MM.1S (cell line): ENCODE measurements around the gene CLEC4M.

Experiments used
- DNase-seq: peaks from one replicate; pipeline ENCODE4 v3.0.0-alpha.2; 2015
- H2AFZ ChIP-seq: fragments of 300-600 bp; sonication (generic); 2 replicates; pipeline ENCODE4 v1.6.0; 2016; ENCODE audit warnings: antibody characterized with exemption, low read length
- H3F3A ChIP-seq: fragments of 300-600 bp; sonication (generic); 2 replicates; pipeline ENCODE4 v1.6.1; 2016; ENCODE audit warnings: mild to moderate bottlenecking, antibody characterized with exemption, low read length, moderate library complexity, mixed read lengths; ENCODE audit not compliant: insufficient read depth
- H3K27ac ChIP-seq: fragments of 300-600 bp; sonication (generic); 2 replicates; pipeline ENCODE4 v1.5.1; 2016; ENCODE audit warnings: mild to moderate bottlenecking, low read length
- H3K27me3 ChIP-seq: fragments of 300-600 bp; sonication (generic); replicated peaks from 2 replicates; pipeline ENCODE4 v1.6.0; 2016; ENCODE audit warnings: low read length; ENCODE audit not compliant: insufficient read depth
- H3K36me3 ChIP-seq: fragments of 300-600 bp; sonication (generic); replicated peaks from 2 replicates; pipeline ENCODE4 v1.6.1; 2016; ENCODE audit warnings: mild to moderate bottlenecking, low read length, mixed read lengths; ENCODE audit not compliant: insufficient read depth
- H3K4me1 ChIP-seq: fragments of 300-600 bp; sonication (generic); 2 replicates; pipeline ENCODE4 v1.6.1; 2016; ENCODE audit warnings: low read length, mixed read lengths
- H3K4me2 ChIP-seq: fragments of 300-600 bp; sonication (generic); 2 replicates; pipeline ENCODE4 v1.6.0; 2016; ENCODE audit warnings: low read depth, low read length
- H3K4me3 ChIP-seq: fragments of 300-600 bp; sonication (generic); 2 replicates; pipeline ENCODE4 v1.5.1; 2016; ENCODE audit warnings: low read length, mixed read lengths
- H3K79me2 ChIP-seq: fragments of 300-600 bp; sonication (generic); 2 replicates; pipeline ENCODE4 v1.6.1; 2016; ENCODE audit warnings: mixed run types, low read length, mixed read lengths
- H3K9ac ChIP-seq: fragments of 300-600 bp; sonication (generic); 2 replicates; pipeline ENCODE4 v1.6.1; 2016; ENCODE audit warnings: low read length, mixed read lengths
- H3K9me2 ChIP-seq: fragments of 300-600 bp; sonication (generic); replicated peaks from 2 replicates; pipeline ENCODE4 v1.6.1; 2016; ENCODE audit warnings: mild to moderate bottlenecking, low read length, mixed read lengths; ENCODE audit not compliant: insufficient read depth
- H3K9me3 ChIP-seq: fragments of 300-600 bp; sonication (generic); replicated peaks from 2 replicates; pipeline ENCODE4 v1.6.1; 2016; ENCODE audit warnings: mild to moderate bottlenecking, low read length, mixed read lengths; ENCODE audit not compliant: insufficient read depth
- H4K20me1 ChIP-seq: fragments of 300-600 bp; sonication (generic); 2 replicates; pipeline ENCODE4 v1.6.1; 2016; ENCODE audit warnings: mild to moderate bottlenecking, low read length, moderate library complexity, mixed read lengths; ENCODE audit not compliant: insufficient read depth
- EZH2 ChIP-seq: fragments of 300-600 bp; sonication (generic); optimal IDR thresholded peaks from 2 replicates; pipeline ENCODE3; 2017; ENCODE audit warnings: low read depth, mild to moderate bottlenecking, antibody characterized with exemption, low read length, mixed read lengths
- EZH2phosphoT487 ChIP-seq: fragments of 300-600 bp; sonication (generic); IDR thresholded peaks from 2 replicates; pipeline ENCODE4 v1.6.1; 2018; ENCODE audit warnings: antibody characterized with exemption, low read length
- TF ChIP-seq, protein P1 (sequence below): fragments of 300-600 bp; sonication (generic); IDR thresholded peaks from 2 replicates; pipeline ENCODE4 v1.5.1; 2016; ENCODE audit warnings: antibody characterized with exemption, low read length, mixed read lengths

Gene CLEC4M

DNA sequence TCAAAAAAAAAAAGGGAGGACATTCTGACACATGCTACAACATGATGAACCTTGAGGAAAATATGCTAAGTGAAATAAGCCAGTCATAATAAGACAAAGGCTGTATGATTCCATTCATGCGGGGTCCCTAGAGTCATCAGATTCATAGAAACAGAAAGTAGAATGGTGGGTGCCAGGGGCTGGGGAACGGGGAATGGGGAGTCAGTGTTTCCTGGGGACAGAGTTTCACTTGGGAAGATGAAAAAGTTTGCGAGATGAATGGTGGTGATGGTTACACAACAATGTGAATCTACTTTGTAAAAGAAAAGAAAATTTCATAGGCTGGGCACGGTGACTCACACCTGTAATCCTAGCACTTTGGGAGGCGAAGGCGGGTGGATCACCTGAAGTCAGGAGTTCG lies 25.0 kb upstream of the CLEC4M start:
- Histone ChIP-seq H2AFZ (no peak overlapping the region), H3K4me2 (no peak overlapping the region), H3K9me3 (no peaks in the 10 kb centered on the region), H3K4me1 (no peaks in the 10 kb centered on the region), H4K20me1 (no peaks in the 10 kb centered on the region), H3K79me2 (no peaks in the 10 kb centered on the region), H3K27me3 (peaks cover 97% of the 10 kb centered on the region), H3K36me3 (no peaks in the 10 kb centered on the region), H3K9me2 (no peaks in the 10 kb centered on the region), H3K27ac (no peak overlapping the region), H3F3A (no peaks in the 10 kb centered on the region), H3K4me3 (no peak overlapping the region), H3K9ac (no peak overlapping the region)
- TF ChIP-seq, protein P1, sequence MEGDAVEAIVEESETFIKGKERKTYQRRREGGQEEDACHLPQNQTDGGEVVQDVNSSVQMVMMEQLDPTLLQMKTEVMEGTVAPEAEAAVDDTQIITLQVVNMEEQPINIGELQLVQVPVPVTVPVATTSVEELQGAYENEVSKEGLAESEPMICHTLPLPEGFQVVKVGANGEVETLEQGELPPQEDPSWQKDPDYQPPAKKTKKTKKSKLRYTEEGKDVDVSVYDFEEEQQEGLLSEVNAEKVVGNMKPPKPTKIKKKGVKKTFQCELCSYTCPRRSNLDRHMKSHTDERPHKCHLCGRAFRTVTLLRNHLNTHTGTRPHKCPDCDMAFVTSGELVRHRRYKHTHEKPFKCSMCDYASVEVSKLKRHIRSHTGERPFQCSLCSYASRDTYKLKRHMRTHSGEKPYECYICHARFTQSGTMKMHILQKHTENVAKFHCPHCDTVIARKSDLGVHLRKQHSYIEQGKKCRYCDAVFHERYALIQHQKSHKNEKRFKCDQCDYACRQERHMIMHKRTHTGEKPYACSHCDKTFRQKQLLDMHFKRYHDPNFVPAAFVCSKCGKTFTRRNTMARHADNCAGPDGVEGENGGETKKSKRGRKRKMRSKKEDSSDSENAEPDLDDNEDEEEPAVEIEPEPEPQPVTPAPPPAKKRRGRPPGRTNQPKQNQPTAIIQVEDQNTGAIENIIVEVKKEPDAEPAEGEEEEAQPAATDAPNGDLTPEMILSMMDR: no peak
- TF ChIP-seq EZH2 (no peak), EZH2phosphoT487 (no peak)
- DNase-seq: no peak

DNA sequence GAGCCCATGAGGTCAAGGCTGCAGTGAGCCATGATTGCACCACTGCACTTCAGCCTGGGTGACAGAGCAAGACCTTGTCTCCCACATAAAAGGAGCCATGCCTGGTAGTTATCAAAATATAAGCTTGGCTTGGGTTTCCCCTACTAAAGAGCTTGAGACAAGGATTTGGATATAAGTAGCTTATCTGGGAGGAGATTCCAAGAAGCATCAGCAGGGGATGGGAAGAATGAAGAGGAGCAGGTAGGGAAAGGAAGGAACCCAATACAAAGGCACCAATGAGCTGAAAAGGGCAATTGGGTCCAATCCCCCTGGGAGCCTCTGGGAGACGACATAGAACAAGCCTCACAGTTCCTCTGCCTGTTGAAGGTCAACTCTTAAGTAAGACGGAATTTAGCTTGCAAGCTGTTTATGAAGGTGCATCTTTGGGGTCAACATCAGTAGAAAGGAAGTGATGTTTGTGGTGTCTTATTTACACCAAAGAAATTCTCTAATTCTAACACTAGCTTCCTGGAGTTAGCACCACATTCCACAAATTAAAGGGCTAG lies 23.8 kb upstream of the CLEC4M start:
- TF ChIP-seq EZH2: no peak
- TF ChIP-seq, protein P1: no peak
- no peak overlapping the region for H3K4me2 ChIP-seq
- no peak overlapping the region for H3K9ac ChIP-seq
- no peaks in the 10 kb centered on the region for H3K79me2 ChIP-seq
- H3K4me1 ChIP-seq: no peaks in the 10 kb centered on the region
- H4K20me1 ChIP-seq: no peaks in the 10 kb centered on the region
- H2AFZ ChIP-seq: no peak overlapping the region
- peaks cover 97% of the 10 kb centered on the region for H3K27me3 ChIP-seq
- no peak overlapping the region for H3K27ac ChIP-seq
- DNase-seq: no peak
- no peaks in the 10 kb centered on the region for H3K9me3 ChIP-seq
- H3K4me3 ChIP-seq: no peak overlapping the region
- no peaks in the 10 kb centered on the region for H3K36me3 ChIP-seq
- no peaks in the 10 kb centered on the region for H3K9me2 ChIP-seq
- H3F3A ChIP-seq: no peaks in the 10 kb centered on the region

DNA sequence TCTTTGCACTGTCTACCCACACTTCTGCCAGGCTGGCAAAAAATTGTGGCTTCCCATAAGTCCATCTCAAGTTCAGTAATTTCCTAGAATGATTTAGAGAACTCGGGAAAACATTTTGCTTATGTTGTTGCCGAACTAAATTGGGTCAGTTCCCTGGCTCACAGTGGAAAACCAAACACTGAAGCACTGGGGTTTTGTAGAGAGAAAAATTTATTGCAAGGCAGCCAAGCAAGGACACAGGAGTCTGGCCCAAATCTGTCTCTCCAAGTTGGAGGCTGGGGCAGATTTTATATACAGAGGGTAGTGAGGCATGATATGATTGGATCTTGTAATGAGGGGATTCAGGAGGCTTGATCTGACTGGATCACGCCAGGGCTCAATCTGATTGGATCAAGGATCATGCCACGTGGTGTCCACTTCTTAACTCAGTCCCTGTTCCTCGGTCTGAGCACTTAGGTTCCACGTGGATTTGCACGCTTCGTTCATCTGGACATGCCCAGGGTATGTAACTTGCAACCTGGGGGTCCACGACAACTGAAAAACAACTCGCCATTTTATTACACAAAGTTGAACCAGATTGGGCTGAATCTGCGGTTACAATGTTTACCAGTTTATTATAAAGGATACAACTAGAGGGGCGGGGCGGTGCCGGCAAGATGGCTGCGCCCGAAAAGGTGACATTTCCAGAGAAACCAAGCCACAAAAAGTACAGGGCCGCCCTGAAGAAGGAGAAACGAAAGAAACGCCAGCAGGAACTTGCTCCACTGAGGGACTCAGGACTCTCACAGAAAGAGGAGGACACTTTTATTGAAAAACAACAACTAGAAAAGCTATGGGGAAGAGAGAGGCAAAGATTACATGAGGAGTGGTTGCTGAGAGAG lies 23.0 kb upstream of the CLEC4M start:
- Histone ChIP-seq H3K27me3 (peaks cover 96% of the 10 kb centered on the region), H3K9ac (no peak overlapping the region), H3K4me1 (no peaks in the 10 kb centered on the region), H3K9me2 (no peaks in the 10 kb centered on the region), H3F3A (no peaks in the 10 kb centered on the region), H3K4me2 (no peak overlapping the region), H3K9me3 (no peaks in the 10 kb centered on the region), H2AFZ (no peak overlapping the region), H3K36me3 (no peaks in the 10 kb centered on the region), H3K27ac (no peak overlapping the region), H3K79me2 (no peaks in the 10 kb centered on the region), H3K4me3 (no peak overlapping the region), H4K20me1 (no peaks in the 10 kb centered on the region)
- TF ChIP-seq EZH2: no peak
- TF ChIP-seq, protein P1: no peak
- TF ChIP-seq EZH2phosphoT487: no peak
- no peak for DNase-seq
